Erythroblast (primary cell): ENCODE data around the gene CTCF.

Experiments
- DNase-seq, 2 experiments: peaks; one replicate each; lab custom pipeline; 2025; lab: John Stamatoyannopoulos, UW
- GATA1 ChIP-seq: IDR thresholded peaks from 2 replicates; pipeline ENCODE4 v1.6.1; 2011; ENCODE audit warnings: low read depth, mild to moderate bottlenecking, control low read depth, low read length, moderate library complexity
- POLR2A ChIP-seq: IDR thresholded peaks from 2 replicates; pipeline ENCODE4 v1.6.1; 2011; ENCODE audit warnings: mild to moderate bottlenecking, low read length

Gene CTCF

GRCh38 chr16:67540756-67541155 is 21.6 kb upstream of the CTCF start:
- TF ChIP-seq GATA1: no peak
- no peak for TF ChIP-seq POLR2A
- no peak for DNase-seq

GRCh38 chr16:67541391-67542263 is 20.7 kb upstream of the CTCF start:
- TF ChIP-seq POLR2A: no peak
- TF ChIP-seq GATA1: no peak
- no peak for DNase-seq

GRCh38 chr16:67542464-67542863 is 19.9 kb upstream of the CTCF start:
- TF ChIP-seq GATA1: no peak
- DNase-seq: peak; percentile 81 to 89

- TF ChIP-seq POLR2A: no peak
- no peak for TF ChIP-seq GATA1
- DNase-seq: no peak
Observed at GRCh38 chr16:67543036-67543435, 19.3 kb upstream of the CTCF start.

DNA sequence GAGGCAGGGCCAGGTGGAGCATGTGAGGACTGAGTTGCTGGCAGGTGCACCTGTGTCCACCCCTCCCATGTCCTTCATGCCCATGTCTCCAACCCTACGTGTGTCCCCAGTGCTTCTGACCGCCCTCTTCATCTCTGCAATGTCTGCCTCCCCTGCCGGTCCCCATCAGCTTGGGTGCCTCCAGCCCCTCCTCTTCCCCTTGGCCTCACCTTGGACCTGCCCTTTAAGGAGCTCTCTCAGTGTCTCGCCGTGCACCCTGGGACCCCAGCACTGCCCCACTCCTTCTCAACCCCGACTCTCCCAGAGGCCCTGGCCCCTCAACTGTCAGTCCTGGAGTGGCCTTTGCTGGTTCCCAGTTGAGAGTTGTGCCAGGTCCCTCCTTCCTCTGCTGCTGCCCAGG is 18.7 kb upstream of the CTCF start:
- no peak for TF ChIP-seq GATA1
- TF ChIP-seq POLR2A: no peak
- DNase-seq: no peak

- DNase-seq: no peak
- no peak for TF ChIP-seq POLR2A
Observed at GRCh38 chr16:67544329-67544841, 17.9 kb upstream of the CTCF start.

DNA sequence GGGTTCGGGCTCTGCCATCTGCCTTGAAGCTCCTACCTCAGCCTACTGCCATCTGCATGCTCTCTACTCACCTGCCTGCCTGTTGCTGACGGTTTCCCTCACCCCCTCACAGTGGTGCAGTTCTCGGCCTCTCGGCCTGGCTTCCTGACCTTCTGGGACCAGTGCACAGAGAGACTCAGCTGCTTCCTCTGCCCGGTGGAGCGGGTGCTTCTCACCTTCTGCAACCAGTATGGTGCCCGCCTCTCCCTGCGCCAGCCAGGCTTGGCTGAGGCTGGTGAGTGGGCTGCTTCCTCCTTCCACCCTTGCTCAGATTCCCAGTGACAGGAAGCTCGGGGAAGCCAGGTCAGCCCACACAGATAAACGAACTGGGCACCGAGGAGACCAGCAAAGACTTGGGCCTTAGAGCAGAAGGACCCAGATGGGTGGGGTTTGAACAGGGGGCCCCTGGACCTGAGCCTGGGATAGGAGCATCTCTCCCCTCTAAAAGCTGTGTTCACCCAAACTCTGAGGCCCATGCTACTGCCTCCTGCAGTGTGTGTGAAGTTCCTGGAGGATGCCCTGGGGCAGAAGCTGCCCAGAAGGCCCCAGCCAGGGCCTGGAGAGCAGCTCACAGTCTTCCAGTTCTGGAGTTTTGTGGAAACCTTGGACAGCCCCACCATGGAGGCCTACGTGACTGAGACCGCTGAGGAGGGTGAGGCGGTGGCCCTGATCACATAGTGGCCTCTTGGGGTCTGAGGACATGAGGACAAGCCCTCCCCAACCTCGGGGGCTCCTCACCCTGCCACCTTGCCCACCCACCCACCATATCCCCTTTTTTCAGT is 17.3 kb upstream of the CTCF start:
- no peak for DNase-seq
- TF ChIP-seq POLR2A (no peak), GATA1 (no peak)

DNA sequence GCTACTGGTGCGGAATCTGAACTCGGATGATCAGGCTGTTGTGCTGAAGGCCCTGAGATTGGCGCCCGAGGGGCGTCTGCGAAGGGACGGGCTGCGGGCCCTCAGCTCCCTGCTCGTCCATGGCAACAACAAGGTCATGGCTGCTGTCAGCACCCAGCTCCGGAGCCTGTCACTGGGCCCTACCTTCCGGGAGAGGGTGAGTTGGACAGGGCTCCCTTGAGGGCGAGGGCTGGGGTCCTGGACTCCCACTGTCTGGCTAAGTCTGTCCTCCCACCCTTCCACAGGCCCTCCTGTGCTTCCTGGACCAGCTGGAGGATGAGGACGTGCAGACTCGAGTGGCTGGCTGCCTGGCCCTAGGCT is 16.7 kb upstream of the CTCF start:
- DNase-seq: no peak
- TF ChIP-seq POLR2A: no peak
- TF ChIP-seq GATA1: no peak

- no peak for DNase-seq
- TF ChIP-seq POLR2A (no peak), GATA1 (no peak)
Observed at GRCh38 chr16:67546091-67546501, 16.2 kb upstream of the CTCF start.

- TF ChIP-seq POLR2A: no peak
- TF ChIP-seq GATA1: no peak
- DNase-seq: peak; percentile 63 to 82
Observed at GRCh38 chr16:67546761-67547422, 15.4 kb upstream of the CTCF start.

GRCh38 chr16:67547423-67548264 is 14.7 kb upstream of the CTCF start:
- no peak for DNase-seq
- TF ChIP-seq POLR2A (no peak), GATA1 (no peak)

GRCh38 chr16:67548265-67549126 is 13.8 kb upstream of the CTCF start:
- no peak for DNase-seq
- TF ChIP-seq GATA1: no peak
- TF ChIP-seq POLR2A: no peak
